ENCODE measurements around the gene GNG10. TPM values are rescaled to one million over a fixed set of nuclear protein-coding genes. Genes with fewer than 3 reads are reported as not detected.
"Not testable (repeated sequence)": the region's sequence is repeated elsewhere in the genome, so short reads cannot be mapped to it uniquely, and the experiment has no call there.

Gene GNG10
- total RNA-seq, 1 donor from 2014 or later: 32.6 TPM

- Mint-ChIP-seq H3K27me3 (no peaks in the 10 kb centered on the region), H3K4me3 (no peak overlapping the region), H3K4me1 (ENCODE audit: unreplicated experiment) (peaks cover 6% of the 10 kb centered on the region), H3K27ac (no peak overlapping the region), H3K9me3 (no peaks in the 10 kb centered on the region), H3K36me3 (peaks cover 21% of the 10 kb centered on the region)
- no peak for TF ChIP-seq CTCF (conservative IDR thresholded peaks at IDR 0.05)
- DNase-seq (ENCODE audit: extremely low spot score, unreplicated experiment): no peak
These were observed 6.7 kb downstream of the GNG10 start for GRCh38 chr9:111668026-111668573.

GRCh38 chr9:111668601-111669000, 7.2 kb downstream of the GNG10 start:
- H3K27ac Mint-ChIP-seq; H3K9me3 Mint-ChIP-seq; DNase-seq (ENCODE audit: extremely low spot score, unreplicated experiment); H3K27me3 Mint-ChIP-seq; H3K4me3 Mint-ChIP-seq; H3K4me1 Mint-ChIP-seq (ENCODE audit: unreplicated experiment): not testable (repeated sequence)
- peaks cover 16% of the 10 kb centered on the region for H3K36me3 Mint-ChIP-seq

- H3K36me3 Mint-ChIP-seq: peaks cover 17% of the 10 kb centered on the region
- no peak overlapping the region for H3K27ac Mint-ChIP-seq
- TF ChIP-seq CTCF (conservative IDR thresholded peaks at IDR 0.05): no peak
- DNase-seq (ENCODE audit: extremely low spot score, unreplicated experiment): no peak
- no peaks in the 10 kb centered on the region for H3K27me3 Mint-ChIP-seq
- no peaks in the 10 kb centered on the region for H3K4me1 Mint-ChIP-seq (ENCODE audit: unreplicated experiment)
- H3K9me3 Mint-ChIP-seq: no peaks in the 10 kb centered on the region
- no peak overlapping the region for H3K4me3 Mint-ChIP-seq
These were observed 12.9 kb downstream of the GNG10 start for GRCh38 chr9:111674319-111674718.

- H3K4me3 Mint-ChIP-seq: no peak overlapping the region
- no peak for DNase-seq (ENCODE audit: extremely low spot score, unreplicated experiment)
- no peaks in the 10 kb centered on the region for H3K27me3 Mint-ChIP-seq
- no peaks in the 10 kb centered on the region for H3K4me1 Mint-ChIP-seq (ENCODE audit: unreplicated experiment)
- no peak for TF ChIP-seq CTCF (conservative IDR thresholded peaks at IDR 0.05)
- no peaks in the 10 kb centered on the region for H3K9me3 Mint-ChIP-seq
- H3K36me3 Mint-ChIP-seq: peaks cover 16% of the 10 kb centered on the region
- H3K27ac Mint-ChIP-seq: no peak overlapping the region
These were observed 14.7 kb downstream of the GNG10 start for GRCh38 chr9:111676116-111676515.

GRCh38 chr9:111678293-111678692, 16.9 kb downstream of the GNG10 start:
- Mint-ChIP-seq H3K4me3 (no peak overlapping the region), H3K36me3 (peaks cover 15% of the 10 kb centered on the region), H3K9me3 (no peaks in the 10 kb centered on the region), H3K4me1 (ENCODE audit: unreplicated experiment) (no peaks in the 10 kb centered on the region), H3K27ac (no peak overlapping the region), H3K27me3 (no peaks in the 10 kb centered on the region)
- no peak for DNase-seq (ENCODE audit: extremely low spot score, unreplicated experiment)
- no peak for TF ChIP-seq CTCF (conservative IDR thresholded peaks at IDR 0.05)

GRCh38 chr9:111679199-111679598, 17.8 kb downstream of the GNG10 start:
- no peak overlapping the region for H3K4me3 Mint-ChIP-seq
- TF ChIP-seq CTCF (conservative IDR thresholded peaks at IDR 0.05): no peak
- no peak for DNase-seq (ENCODE audit: extremely low spot score, unreplicated experiment)
- H3K9me3 Mint-ChIP-seq: no peaks in the 10 kb centered on the region
- no peaks in the 10 kb centered on the region for H3K4me1 Mint-ChIP-seq (ENCODE audit: unreplicated experiment)
- peaks cover 15% of the 10 kb centered on the region for H3K36me3 Mint-ChIP-seq
- H3K27ac Mint-ChIP-seq: no peak overlapping the region
- H3K27me3 Mint-ChIP-seq: no peaks in the 10 kb centered on the region

Data from type B pancreatic cell (in vitro differentiated cells).